Measurements from ENCODE around the gene GOLT1A. TPM values are rescaled to one million over a fixed set of nuclear protein-coding genes. Genes with fewer than 3 reads are reported as not detected.

Gene GOLT1A
- total RNA-seq, 4 donors from 2014 or later = not detected

DNA sequence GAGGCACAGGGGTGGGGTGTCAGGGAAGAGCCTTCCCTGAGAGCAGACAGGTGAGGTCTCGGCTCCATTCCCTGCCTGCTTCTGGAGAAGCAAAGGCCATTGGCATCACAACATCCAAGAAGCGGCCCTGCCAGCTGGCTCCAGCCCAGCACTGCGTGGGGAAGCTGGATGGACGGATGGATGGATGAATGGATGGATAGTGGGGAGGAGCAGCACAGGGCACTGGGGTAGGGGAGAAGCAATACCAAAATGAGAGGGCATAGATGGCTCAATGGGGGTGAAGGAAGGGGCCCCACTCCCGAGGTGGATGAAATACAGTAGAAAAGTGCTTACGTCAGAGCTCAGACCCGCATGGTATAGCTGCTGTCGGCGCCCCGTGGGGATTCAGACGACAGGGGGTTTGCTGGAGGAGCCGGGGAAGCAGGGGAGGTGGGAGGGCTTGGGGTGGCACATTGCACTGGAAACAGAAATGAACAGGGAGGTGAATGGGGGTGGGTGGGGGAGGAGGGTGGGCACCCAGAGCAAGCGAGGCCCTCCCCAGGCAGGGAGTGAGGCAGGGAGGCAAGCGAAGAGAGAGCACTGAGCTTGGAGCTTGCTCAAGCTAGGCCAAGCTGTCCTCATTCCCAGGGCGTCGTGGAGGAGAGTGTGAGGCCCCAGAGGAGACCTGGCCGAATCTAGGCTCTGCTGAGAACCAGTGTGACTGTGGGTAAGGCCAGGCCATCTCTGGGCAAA, 9.5 kb upstream of the GOLT1A start:
- DNase-seq (ENCODE audit: low spot score) (no peak), ATAC-seq (ENCODE audit: low FRiP score) (no peak)
- TF ChIP-seq, protein P1, sequence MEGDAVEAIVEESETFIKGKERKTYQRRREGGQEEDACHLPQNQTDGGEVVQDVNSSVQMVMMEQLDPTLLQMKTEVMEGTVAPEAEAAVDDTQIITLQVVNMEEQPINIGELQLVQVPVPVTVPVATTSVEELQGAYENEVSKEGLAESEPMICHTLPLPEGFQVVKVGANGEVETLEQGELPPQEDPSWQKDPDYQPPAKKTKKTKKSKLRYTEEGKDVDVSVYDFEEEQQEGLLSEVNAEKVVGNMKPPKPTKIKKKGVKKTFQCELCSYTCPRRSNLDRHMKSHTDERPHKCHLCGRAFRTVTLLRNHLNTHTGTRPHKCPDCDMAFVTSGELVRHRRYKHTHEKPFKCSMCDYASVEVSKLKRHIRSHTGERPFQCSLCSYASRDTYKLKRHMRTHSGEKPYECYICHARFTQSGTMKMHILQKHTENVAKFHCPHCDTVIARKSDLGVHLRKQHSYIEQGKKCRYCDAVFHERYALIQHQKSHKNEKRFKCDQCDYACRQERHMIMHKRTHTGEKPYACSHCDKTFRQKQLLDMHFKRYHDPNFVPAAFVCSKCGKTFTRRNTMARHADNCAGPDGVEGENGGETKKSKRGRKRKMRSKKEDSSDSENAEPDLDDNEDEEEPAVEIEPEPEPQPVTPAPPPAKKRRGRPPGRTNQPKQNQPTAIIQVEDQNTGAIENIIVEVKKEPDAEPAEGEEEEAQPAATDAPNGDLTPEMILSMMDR (IDR thresholded peaks at IDR 0.05) = no peak

DNA sequence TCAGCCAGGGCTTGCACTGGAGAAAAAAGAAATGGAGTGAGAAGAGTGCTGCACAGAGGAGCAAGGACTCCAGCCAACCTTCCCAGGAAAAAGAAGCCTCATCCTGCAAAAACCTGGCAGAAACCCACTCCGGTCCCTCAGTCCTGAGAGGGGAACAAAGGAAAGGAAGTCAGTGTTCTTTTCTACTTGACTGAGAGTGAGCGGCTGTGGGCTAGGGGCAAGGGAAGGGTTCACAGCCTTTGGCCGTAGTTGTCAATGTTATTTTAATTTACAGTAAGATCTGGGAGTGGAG, 8.9 kb upstream of the GOLT1A start:
- TF ChIP-seq, protein P1 (IDR thresholded peaks at IDR 0.05) = no peak
- ATAC-seq (ENCODE audit: low FRiP score) = no peak

DNA sequence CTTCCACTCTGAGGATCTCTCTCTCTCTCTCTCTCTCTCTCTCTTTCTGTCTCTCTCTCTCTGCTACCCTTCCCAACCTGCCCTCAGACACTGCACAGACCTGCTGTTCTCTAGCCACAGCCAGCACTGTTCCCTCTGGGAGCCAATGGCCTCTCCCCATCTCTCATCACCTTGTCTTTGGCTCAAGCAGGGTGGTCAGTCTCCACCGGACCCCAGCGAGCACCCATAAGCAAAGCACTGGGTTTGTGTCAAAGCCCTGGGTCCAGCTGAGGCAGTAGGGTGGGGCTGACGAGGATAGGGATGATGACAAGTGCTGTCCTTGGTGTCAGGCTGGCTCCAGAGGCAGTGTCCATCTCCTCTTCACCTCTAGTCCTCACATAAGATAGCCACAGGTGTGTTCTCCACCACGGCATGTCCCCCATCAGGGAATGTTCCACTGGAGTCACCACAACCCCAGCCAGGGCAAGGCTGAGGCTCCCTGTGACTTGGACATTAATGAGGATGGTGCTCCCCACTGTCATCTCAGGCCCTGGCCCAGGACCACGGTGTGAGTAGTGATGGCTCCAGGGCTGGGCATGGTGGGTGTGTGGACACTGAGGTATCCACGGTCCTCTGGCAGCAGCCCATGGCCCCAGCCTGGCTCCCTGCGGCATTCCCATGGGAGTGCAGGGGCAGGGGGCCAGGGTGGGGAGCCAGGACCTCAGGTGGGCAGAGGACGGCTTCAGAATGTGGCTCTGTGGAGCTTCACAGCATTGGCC, 8.4 kb upstream of the GOLT1A start:
- DNase-seq (ENCODE audit: low spot score) (no peak), ATAC-seq (ENCODE audit: low FRiP score) (peak; percentile 20)
- TF ChIP-seq, protein P1 (IDR thresholded peaks at IDR 0.05) = no peak

More for the DNA sequence above, 8.9 kb upstream of the GOLT1A start:
- no peak for DNase-seq (ENCODE audit: low spot score)

DNA sequence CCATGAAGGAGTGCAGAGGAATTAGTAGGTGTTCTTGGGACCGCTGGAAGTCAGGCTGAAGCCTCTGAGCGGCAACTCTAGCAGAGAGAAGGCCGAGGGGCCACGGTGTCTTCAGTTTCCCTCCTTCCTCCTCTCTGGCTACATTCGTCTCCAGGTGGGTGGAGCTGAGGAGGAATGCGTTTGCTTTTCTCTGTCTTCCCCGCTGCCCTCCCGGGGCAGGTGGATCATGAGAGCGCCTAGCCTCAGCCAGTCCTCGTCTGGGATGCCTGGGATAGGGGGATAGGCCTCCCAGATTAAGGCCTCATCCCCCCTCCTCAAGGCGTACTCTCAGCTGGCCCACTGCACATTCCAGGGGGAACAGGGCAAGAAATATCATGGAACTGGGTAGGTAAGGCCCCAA, 7.5 kb upstream of the GOLT1A start:
- DNase-seq (ENCODE audit: low spot score) (no peak), ATAC-seq (ENCODE audit: low FRiP score) (no peak)
- TF ChIP-seq, protein P1 (IDR thresholded peaks at IDR 0.05) = no peak

DNA sequence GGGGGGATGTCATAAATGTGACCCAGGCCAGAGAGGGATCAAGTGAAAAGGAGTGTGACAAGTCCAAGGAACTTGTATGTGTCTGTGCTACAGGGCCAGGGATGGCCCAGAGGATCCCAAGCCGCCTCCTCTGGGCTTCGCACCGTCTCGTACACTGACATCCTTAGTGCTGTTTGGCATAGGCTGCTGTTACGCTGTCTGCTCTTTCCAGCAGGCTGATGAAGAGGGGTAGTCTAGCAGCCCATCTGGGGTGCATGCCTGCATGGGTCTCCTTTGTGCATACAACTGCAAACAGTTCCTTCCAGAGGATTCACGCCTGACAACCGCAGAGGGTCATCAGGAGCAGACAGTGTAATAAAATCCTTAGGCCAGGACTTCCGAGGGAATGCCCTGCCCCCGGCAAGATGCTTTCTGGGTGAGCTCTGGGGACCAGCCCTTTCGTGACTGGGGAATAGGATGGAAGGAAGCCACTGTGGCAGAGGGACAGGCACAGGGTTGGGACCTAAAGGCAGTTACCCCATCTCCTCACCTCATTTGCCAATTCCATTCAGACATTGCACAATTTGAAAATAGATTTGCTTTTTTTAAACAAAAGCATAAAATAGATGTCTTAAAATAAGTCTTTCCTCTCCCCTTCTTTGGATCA, 6.3 kb upstream of the GOLT1A start:
- no peak for DNase-seq (ENCODE audit: low spot score)
- TF ChIP-seq, protein P1 (IDR thresholded peaks at IDR 0.05) = no peak
- no peak for ATAC-seq (ENCODE audit: low FRiP score)

DNA sequence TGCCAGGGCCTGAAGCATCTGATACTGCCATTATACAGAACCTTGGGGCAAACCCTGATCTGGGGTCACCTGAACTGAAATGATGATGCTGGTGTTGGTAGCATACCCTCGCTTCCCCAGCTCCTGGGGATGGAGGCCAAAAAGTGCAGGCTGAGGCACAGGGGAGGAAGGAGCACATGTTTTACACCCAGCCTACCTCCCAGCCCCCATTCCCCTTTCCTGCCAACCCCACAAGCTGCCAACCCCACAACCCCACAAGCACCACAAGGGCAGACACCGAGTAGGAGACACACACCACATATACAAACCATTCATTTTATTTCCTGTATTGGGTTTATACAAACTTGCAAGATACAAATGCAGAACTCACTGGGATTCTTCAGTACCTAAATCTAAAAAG, 4.8 kb upstream of the GOLT1A start:
- no peak for ATAC-seq (ENCODE audit: low FRiP score)
- TF ChIP-seq, protein P1 (IDR thresholded peaks at IDR 0.05) = no peak
- DNase-seq (ENCODE audit: low spot score) = no peak
